ENCODE data around the gene ADARB1. TPM values are rescaled to one million over a fixed set of nuclear protein-coding genes. Genes with fewer than 3 reads are reported as not detected.

Gene ADARB1
- polyA plus RNA-seq, 1 experiment: 25.3 TPM

DNA sequence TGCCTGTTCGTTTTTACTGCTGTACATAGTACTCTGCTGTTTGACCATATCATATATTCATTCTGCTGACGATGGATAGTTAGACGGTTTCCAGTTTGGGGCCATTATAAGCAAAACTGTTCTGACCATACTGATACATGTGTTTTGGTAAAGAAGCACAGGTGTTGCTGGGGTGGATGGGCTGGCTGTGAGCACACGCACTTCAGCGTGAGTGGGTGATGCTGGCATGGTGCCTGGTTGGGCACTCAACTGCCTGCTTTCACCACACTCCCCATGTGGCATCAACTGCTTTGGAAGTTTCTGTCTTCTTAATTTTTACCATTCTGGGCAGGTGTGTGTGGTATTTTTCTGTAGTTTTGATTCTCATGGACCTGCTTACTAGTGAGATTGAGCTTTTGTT is 37.3 kb downstream of the ADARB1 start:
- Histone ChIP-seq H3K9me3 (ENCODE audit: control insufficient read depth, insufficient read depth, low read length) (no peaks in the 10 kb centered on the region; the same call in 1 of the 2 replicates), H3K27me3 (ENCODE audit: control insufficient read depth, insufficient read depth, low read length) (no peaks in the 10 kb centered on the region), H3K4me3 (ENCODE audit: low read depth, low read length) (no peak overlapping the region), H3K27ac (ENCODE audit: low read depth, low read length) (no peak overlapping the region)
- CTCF ChIA-PET: interaction anchor here (1.0 kb wide), 1 partner anchor 13 kb away, joined by 5 read pairs; no protein-coding TSS in a partner anchor
- TF ChIP-seq, protein P1, sequence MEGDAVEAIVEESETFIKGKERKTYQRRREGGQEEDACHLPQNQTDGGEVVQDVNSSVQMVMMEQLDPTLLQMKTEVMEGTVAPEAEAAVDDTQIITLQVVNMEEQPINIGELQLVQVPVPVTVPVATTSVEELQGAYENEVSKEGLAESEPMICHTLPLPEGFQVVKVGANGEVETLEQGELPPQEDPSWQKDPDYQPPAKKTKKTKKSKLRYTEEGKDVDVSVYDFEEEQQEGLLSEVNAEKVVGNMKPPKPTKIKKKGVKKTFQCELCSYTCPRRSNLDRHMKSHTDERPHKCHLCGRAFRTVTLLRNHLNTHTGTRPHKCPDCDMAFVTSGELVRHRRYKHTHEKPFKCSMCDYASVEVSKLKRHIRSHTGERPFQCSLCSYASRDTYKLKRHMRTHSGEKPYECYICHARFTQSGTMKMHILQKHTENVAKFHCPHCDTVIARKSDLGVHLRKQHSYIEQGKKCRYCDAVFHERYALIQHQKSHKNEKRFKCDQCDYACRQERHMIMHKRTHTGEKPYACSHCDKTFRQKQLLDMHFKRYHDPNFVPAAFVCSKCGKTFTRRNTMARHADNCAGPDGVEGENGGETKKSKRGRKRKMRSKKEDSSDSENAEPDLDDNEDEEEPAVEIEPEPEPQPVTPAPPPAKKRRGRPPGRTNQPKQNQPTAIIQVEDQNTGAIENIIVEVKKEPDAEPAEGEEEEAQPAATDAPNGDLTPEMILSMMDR (IDR thresholded peaks at IDR 0.05; ENCODE audit: low read depth, low read length): no peak
- DNase-seq (ENCODE audit: low read depth, low spot score): no peak
- POLR2A ChIA-PET: no interaction called here

GRCh38 chr21:45112371-45112770 is 38.0 kb downstream of the ADARB1 start:
- no peaks in the 10 kb centered on the region; the same call in 1 of the 2 replicates for H3K9me3 ChIP-seq (ENCODE audit: control insufficient read depth, insufficient read depth, low read length)
- DNase-seq (ENCODE audit: low read depth, low spot score): no peak
- TF ChIP-seq, protein P1 (IDR thresholded peaks at IDR 0.05; ENCODE audit: low read depth, low read length): no peak
- no peak overlapping the region for H3K4me3 ChIP-seq (ENCODE audit: low read depth, low read length)
- ChIA-PET POLR2A (no interaction called here), CTCF (interaction anchor here (1.0 kb wide), 1 partner anchor 13 kb away, joined by 5 read pairs; no protein-coding TSS in a partner anchor)
- no peaks in the 10 kb centered on the region for H3K27me3 ChIP-seq (ENCODE audit: control insufficient read depth, insufficient read depth, low read length)
- H3K27ac ChIP-seq (ENCODE audit: low read depth, low read length): no peak overlapping the region

DNA sequence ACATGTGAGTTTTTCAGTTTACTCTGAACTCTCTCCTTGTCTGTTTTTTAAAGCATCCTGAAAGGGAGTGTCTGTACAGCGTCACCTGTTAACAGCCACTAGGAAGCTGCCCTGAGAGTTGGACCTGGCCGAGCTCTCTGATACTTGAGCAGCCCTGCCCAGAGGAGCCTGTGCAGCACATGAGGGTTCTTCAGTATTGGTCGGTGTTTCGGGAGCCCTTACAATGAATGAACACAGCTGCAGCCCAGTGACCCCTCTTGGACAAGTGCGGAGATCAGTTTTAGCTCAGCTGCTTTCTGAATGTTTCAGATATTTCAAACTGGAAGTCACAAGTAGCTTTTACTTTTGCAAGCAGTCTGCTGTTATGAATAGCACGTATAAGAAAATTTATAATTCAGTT is 39.2 kb downstream of the ADARB1 start:
- CTCF ChIA-PET: interaction anchor here (1.2 to 3.1 kb wide), 4 partner anchors 15 to 164 kb away, joined by 4 to 17 read pairs (median 12); no protein-coding TSS in a partner anchor
- H3K27ac ChIP-seq (ENCODE audit: low read depth, low read length): no peak overlapping the region
- TF ChIP-seq, protein P1 (IDR thresholded peaks at IDR 0.05; ENCODE audit: low read depth, low read length): no peak
- no peak overlapping the region for H3K4me3 ChIP-seq (ENCODE audit: low read depth, low read length)
- no peaks in the 10 kb centered on the region; the same call in 1 of the 2 replicates for H3K9me3 ChIP-seq (ENCODE audit: control insufficient read depth, insufficient read depth, low read length)
- POLR2A ChIA-PET: no interaction called here
- no peak for DNase-seq (ENCODE audit: low read depth, low spot score)
- no peaks in the 10 kb centered on the region for H3K27me3 ChIP-seq (ENCODE audit: control insufficient read depth, insufficient read depth, low read length)

- no peaks in the 10 kb centered on the region; the same call in 1 of the 2 replicates for H3K9me3 ChIP-seq (ENCODE audit: control insufficient read depth, insufficient read depth, low read length)
- TF ChIP-seq, protein P1 (IDR thresholded peaks at IDR 0.05; ENCODE audit: low read depth, low read length): no peak
- POLR2A ChIA-PET: no interaction called here
- no peak overlapping the region for H3K4me3 ChIP-seq (ENCODE audit: low read depth, low read length)
- H3K27ac ChIP-seq (ENCODE audit: low read depth, low read length): no peak overlapping the region
- H3K27me3 ChIP-seq (ENCODE audit: control insufficient read depth, insufficient read depth, low read length): no peaks in the 10 kb centered on the region
- CTCF ChIA-PET: interaction anchor here (1.0 to 3.1 kb wide), 6 partner anchors 8 to 169 kb away, joined by 3 to 17 read pairs (median 8); no protein-coding TSS in a partner anchor
- no peak for DNase-seq (ENCODE audit: low read depth, low spot score)
Measured at GRCh38 chr21:45114072-45114471, 39.7 kb downstream of the ADARB1 start.

DNA sequence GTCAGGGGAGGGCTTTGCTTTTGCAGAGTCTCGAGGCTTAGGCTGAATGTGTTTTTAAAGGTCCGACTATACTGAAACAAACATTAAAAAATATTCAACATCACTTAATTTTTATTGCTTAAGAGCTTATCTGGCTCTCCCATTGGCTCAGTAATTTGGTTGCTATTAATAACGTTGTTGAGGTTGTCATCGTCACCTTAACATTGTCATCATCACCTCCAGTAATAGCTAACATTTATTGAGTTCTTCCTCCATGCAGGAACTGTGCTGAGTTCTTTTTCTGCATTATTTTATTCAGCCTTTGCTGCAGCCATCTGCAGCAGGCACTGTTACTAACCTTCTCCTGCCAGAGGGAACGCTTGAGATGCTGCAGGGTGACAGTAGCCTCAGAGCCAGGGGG is 40.1 kb downstream of the ADARB1 start:
- ChIA-PET CTCF (interaction anchor here (0.5 to 3.1 kb wide), 7 partner anchors 8 to 442 kb away, joined by 3 to 17 read pairs (median 4); no protein-coding TSS in a partner anchor), POLR2A (no interaction called here)
- TF ChIP-seq, protein P1 (IDR thresholded peaks at IDR 0.05; ENCODE audit: low read depth, low read length): no peak
- DNase-seq (ENCODE audit: low read depth, low spot score): no peak
- Histone ChIP-seq H3K27ac (ENCODE audit: low read depth, low read length) (no peak overlapping the region), H3K4me3 (ENCODE audit: low read depth, low read length) (no peak overlapping the region), H3K9me3 (ENCODE audit: control insufficient read depth, insufficient read depth, low read length) (no peaks in the 10 kb centered on the region), H3K27me3 (ENCODE audit: control insufficient read depth, insufficient read depth, low read length) (no peaks in the 10 kb centered on the region)

Data from AG04450 (cell line).